Endothelial cell of umbilical vein (primary cell): ENCODE data around the gene DIAPH1. TPM values are rescaled to one million over a fixed set of nuclear protein-coding genes. Genes with fewer than 3 reads are reported as not detected.
A peak's percentile ranks its signal among the peaks of the same experiment; 100 is the strongest.

Experiments
- BruUV-seq: library from RNA; stranded (reverse); fragments of 400-500 nt; replicated peaks from 2 replicates; lab custom pipeline; 2021; lab: Mats Ljungman, UMichigan
- CTCF ChIA-PET: fragments of 300-600, 350-600 bp; sonication (Branson Sonifier 250); formaldehyde crosslinking; loops from one replicate; lab custom pipeline; 2021; ENCODE audit warnings: antibody characterized with exemption, inconsistent platforms; lab: Charles Lee
- POLR2A ChIA-PET: fragments of 300-600, 350-600 bp; sonication (Branson Sonifier 250); formaldehyde crosslinking; loops from one replicate; lab custom pipeline; 2021; ENCODE audit warnings: antibody characterized with exemption, inconsistent platforms; lab: Charles Lee
- DNase-seq: peaks from one replicate; pipeline ENCODE4 v3.0.0-alpha.2; 2011; ENCODE audit warnings: low read depth, low spot score
- FAIRE-seq: peaks from 2 replicates; lab custom pipeline; 2011; peaks lifted over from hg19 to GRCh38; lab: Jason Lieb, UNC
- H2AFZ ChIP-seq: 2 replicates; pipeline ENCODE4 v1.6.0; 2012; ENCODE audit warnings: low read depth, low read length, control low read depth, inconsistent platforms
- H3K27ac ChIP-seq: 2 replicates; pipeline ENCODE4 v1.5.1; 2011; ENCODE audit warnings: low read depth, mild to moderate bottlenecking, control low read depth, low read length, moderate library complexity; ENCODE audit not compliant: insufficient read depth
- H3K27me3 ChIP-seq, 2 experiments: 2 replicates each; pipeline versions ENCODE4 v1.6.0 to v1.6.1; 2011; ENCODE audit warnings: low read length in 2 of 2, mixed read lengths in 1 of 2; ENCODE audit not compliant: control insufficient read depth in 2 of 2, insufficient read depth in 2 of 2
- H3K36me3 ChIP-seq, 2 experiments: 2 replicates in 1 of 2; 3 replicates in 1 of 2; pipeline ENCODE4 v1.5.1; 2011; ENCODE audit warnings: low read length in 2 of 2, mild to moderate bottlenecking in 1 of 2, moderate library complexity in 1 of 2; ENCODE audit not compliant: control insufficient read depth in 2 of 2, insufficient read depth in 2 of 2; ENCODE audit errors: extremely low read depth in 1 of 2
- H3K4me1 ChIP-seq: 3 replicates; pipeline ENCODE4 v1.5.1; 2011; ENCODE audit warnings: mild to moderate bottlenecking, low read length; ENCODE audit not compliant: control insufficient read depth, insufficient read depth; ENCODE audit errors: extremely low read depth
- H3K4me2 ChIP-seq: 2 replicates; pipeline ENCODE4 v1.6.1; 2011; ENCODE audit warnings: low read length, control low read depth, mixed read lengths; ENCODE audit not compliant: insufficient read depth
- H3K4me3 ChIP-seq, 3 experiments: fragments of 200-600 bp in 1 of 3; sonication (generic), shearing (Covaris generic) in 1 of 3; replicated peaks in 1 of 3; 2 replicates each; pipeline ENCODE4 v1.5.1; 2011 to 2016; ENCODE audit warnings: control low read depth in 3 of 3, low read length in 3 of 3, mild to moderate bottlenecking in 2 of 3, inconsistent platforms in 1 of 3, low read depth in 1 of 3, moderate library complexity in 1 of 3; ENCODE audit not compliant: insufficient read depth in 1 of 3
- H3K79me2 ChIP-seq: 2 replicates; pipeline ENCODE4 v1.6.0; 2012; ENCODE audit warnings: low read length, inconsistent platforms; ENCODE audit not compliant: control insufficient read depth, insufficient read depth
- H3K9ac ChIP-seq: replicated peaks from 2 replicates; pipeline ENCODE3; 2011; ENCODE audit warnings: low read length, control low read depth; ENCODE audit not compliant: insufficient read depth; ENCODE audit errors: extremely low read depth
- H3K9me1 ChIP-seq: replicated peaks from 3 replicates; pipeline ENCODE4 v1.6.0; 2011; ENCODE audit warnings: mild to moderate bottlenecking, low read length; ENCODE audit not compliant: control insufficient read depth, insufficient read depth; ENCODE audit errors: extremely low read depth
- H3K9me3 ChIP-seq: replicated peaks from 2 replicates; pipeline ENCODE4 v1.5.1; 2012; ENCODE audit warnings: low read length, inconsistent platforms; ENCODE audit not compliant: control insufficient read depth, insufficient read depth
- H4K20me1 ChIP-seq: replicated peaks from 2 replicates; pipeline ENCODE3; 2011; ENCODE audit warnings: mild to moderate bottlenecking, low read length; ENCODE audit not compliant: control insufficient read depth, insufficient read depth; ENCODE audit errors: extremely low read depth
- CTCF ChIP-seq, 2 donors: IDR thresholded peaks; 1 replicate in 1 of 2; 2 replicates in 1 of 2; pipeline ENCODE4 v1.5.1; 2011; ENCODE audit warnings: low read length in 2 of 2, mild to moderate bottlenecking in 2 of 2, moderate library complexity in 2 of 2, control low read depth in 1 of 2, inconsistent platforms in 1 of 2, low read depth in 1 of 2; ENCODE audit not compliant: insufficient read depth in 1 of 2; ENCODE audit errors: extremely low read depth in 1 of 2
- EZH2 ChIP-seq: IDR thresholded peaks from 2 replicates; pipeline ENCODE4 v1.6.1; 2012; ENCODE audit warnings: borderline replicate concordance, low read depth, mild to moderate bottlenecking, moderate library complexity, low read length, inconsistent platforms; ENCODE audit not compliant: severe bottlenecking
- dilution Hi-C: fragments of 300-500 bp; cut with MboI; formaldehyde crosslinking; loops from one replicate; pipeline ENCODE4 v1.15.0; 2019; ENCODE audit warnings: low sequenced_read_pairs; ENCODE audit not compliant: extremely low pct_ligation_motif_present
- intact Hi-C: fragments of 100-400 bp; cut with micrococcal nuclease; formaldehyde crosslinking; loops from one replicate; pipeline ENCODE4 v1.10.0; 2022
- polyA plus RNA-seq, 4 experiments: library from polyadenylated mRNA; depleted of rRNA in 3 of 4; stranded (reverse) in 3 of 4; unstranded in 1 of 4; fragments of >200 nt; gene quantifications; 2 replicates each; pipeline versions ENCODE4 v1.2.1 to v1.2.3, GENCODE V29; 2011 to 2012; ENCODE audit warnings: missing spikeins in 1 of 4
- total RNA-seq: library from RNA; stranded (reverse); gene quantifications from 2 replicates; pipeline ENCODE4 v1.2.3, GENCODE V29; 2021

DIAPH1 gene
- total and polyA plus RNA-seq, 2 donors (not counting 3 experiments of a cell fraction or from before 2014, with no cell fraction given) = 68.6 to 105 TPM

GRCh38 chr5:141477044-141477575 is 141.7 kb downstream of the DIAPH1 start:
- no peak for DNase-seq
- Histone ChIP-seq H3K27ac (no peak overlapping the region), H3K79me2 (no peaks in the 10 kb centered on the region), H3K9me1 (no peaks in the 10 kb centered on the region), H3K4me3 (peak overlapping the region in 2 of 3 experiments; percentile 50 to 70), H3K4me2 (peak overlapping the region; percentile 82), H4K20me1 (no peaks in the 10 kb centered on the region), H3K36me3 (no peaks in the 10 kb centered on the region), H3K9me3 (no peaks in the 10 kb centered on the region), H3K27me3 (peaks cover 0 to 5% of the 10 kb centered on the region in 2 experiments), H3K4me1 (peaks cover 7% of the 10 kb centered on the region), H2AFZ (no peak overlapping the region), H3K9ac (no peak overlapping the region)
- CTCF ChIA-PET = interaction anchor here (0.8 to 3.4 kb wide), 14 partner anchors 8 to 87 kb away, joined by 4 to 66 read pairs (median 12); partner anchors contain the start of genes PCDHGA11, PCDHGA12, PCDHGB6 and PCDHGB7
- POLR2A ChIA-PET = interaction anchor here (0.9 kb wide), 1 partner anchor 81 kb away, joined by 3 read pairs; no protein-coding TSS in a partner anchor
- TF ChIP-seq CTCF (IDR thresholded peaks at IDR 0.05; ENCODE audit: extremely low read depth in 1 of 2, insufficient read depth in 1 of 2, low read depth in 1 of 2, low read length in 2 of 2) (no peak), EZH2 (peak; percentile 58)
- dilution Hi-C loops = no loop called here
- no TSS peak for BruUV-seq
- intact Hi-C loops = loop anchor here (2.0 kb wide), 1 partner anchor 56 kb away; the partner anchor contains the start of gene PCDHGA11
- no peak for FAIRE-seq
